GM21381 (cell line): ENCODE results near the gene NPAT.
"Not testable (repeated sequence)": the region's sequence is repeated elsewhere in the genome, so short reads cannot be mapped to it uniquely, and the experiment has no call there.

Experiments
- ATAC-seq: cut with Tn5 transposase; IDR thresholded peaks from one replicate; pipeline ENCODE4 v1.9.1; 2021; ENCODE audit warnings: mild to moderate bottlenecking, moderate library complexity; ENCODE audit not compliant: unreplicated experiment

The NPAT gene

DNA sequence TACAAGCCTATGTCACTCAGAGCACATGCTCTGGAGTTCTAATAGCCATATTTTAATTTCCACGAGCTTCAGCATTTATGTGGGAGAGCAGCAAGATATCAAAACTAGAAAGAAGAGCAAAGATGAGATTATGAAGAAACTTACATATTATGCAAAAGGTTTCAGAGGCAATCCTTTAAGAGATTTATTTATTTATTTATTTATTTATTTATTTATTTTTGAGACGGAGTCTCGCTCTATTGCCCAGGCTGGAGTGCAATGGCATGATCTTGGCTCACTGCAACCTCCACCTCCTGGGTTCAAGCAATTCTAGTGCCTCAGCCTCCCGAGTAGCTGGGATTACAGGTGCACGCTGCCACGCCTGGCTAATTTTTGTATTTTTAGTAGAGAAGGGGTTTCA lies 59.6 kb downstream of the NPAT start:
- not testable (repeated sequence) for ATAC-seq

- peak; percentile 99 for ATAC-seq
Measured at GRCh38 chr11:108160970-108161566, 61.4 kb downstream of the NPAT start.

GRCh38 chr11:108154591-108154990 lies 67.8 kb downstream of the NPAT start:
- no peak for ATAC-seq

GRCh38 chr11:108148556-108148955 lies 73.9 kb downstream of the NPAT start:
- no peak for ATAC-seq

DNA sequence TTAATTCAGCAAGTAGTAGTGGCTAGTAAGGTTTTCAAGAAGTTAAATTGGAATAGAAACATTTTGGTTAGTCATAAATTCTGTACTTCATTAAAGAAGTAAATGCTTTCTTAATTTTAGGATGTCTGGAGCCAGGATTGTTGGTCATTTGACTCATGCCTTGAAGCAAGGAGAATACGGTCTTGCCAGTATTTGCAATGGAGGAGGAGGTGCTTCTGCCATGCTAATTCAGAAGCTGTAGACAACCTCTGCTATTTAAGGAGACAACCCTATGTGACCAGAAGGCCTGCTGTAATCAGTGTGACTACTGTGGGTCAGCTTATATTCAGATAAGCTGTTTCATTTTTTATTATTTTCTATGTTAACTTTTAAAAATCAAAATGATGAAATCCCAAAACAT lies 75.3 kb downstream of the NPAT start:
- no peak for ATAC-seq

DNA sequence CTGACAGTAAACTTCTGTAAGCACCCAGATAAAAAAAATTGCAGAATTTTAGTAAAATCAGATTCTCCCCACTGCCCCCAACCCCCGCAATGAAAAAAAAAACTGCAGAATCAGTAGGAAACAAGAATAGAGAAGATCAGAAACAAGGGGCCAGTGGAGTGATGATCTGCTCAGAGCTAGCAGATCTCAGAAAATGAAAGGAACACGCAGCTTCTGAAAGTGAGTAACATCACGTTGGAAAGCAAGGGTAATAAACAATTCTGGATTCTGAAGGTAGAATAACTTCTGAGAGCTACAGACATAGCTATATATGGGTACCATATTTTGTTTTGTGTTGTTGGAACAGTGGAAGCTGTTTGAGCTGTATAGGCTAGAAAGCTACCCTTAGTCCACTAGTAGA lies 77.8 kb downstream of the NPAT start:
- ATAC-seq: no peak

DNA sequence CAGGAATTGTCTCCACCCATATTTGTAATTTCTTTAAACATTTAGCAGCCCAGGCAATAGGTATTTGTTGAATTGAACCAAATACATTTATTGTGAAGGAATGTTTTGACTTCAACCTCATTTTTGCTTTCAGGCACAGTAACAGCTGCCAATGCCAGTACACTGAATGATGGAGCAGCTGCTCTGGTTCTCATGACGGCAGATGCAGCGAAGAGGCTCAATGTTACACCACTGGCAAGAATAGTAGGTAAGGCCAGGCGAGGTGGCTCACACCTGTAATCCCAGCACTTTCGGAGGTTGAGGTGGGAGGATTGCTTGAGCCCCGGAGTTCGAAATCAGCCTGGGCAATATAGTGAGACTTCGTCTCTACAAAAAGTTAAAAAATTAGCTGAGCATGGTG lies 80.1 kb downstream of the NPAT start:
- no peak for ATAC-seq

GRCh38 chr11:108137212-108137611 lies 85.2 kb downstream of the NPAT start:
- ATAC-seq: no peak

DNA sequence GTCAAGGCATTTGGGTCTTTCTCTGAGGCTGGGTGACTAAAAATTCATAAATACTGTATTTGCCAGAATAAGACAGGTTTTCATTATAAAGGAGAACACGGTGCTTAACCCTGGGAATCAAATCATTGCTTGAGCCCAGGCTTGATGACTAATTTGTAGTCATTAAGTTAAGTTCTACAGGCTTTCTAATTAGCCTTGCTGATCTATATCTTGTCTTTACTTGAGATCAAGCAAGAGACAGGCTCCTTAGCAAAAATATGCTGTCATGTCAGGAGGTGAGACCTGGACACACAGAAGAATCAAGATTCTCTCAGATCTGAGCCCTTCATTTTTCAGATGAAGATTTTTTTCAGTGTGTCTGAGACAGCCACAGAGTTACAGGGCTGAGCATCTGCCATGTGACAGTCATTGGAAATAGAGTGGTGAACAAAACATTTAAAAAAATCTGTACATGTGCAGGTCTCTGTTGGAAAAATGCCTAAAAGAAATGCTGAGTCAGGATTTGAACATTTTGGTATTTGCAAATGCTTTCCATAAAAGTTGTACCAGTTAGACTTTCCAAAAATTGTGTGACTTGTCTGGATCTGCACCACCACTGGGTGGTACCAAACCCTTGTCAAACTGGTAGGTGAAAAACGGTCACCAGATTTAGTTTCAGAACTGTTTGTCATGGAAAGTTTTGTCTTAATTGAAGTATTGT lies 86.4 kb downstream of the NPAT start:
- ATAC-seq: no peak

GRCh38 chr11:108132993-108133538 lies 89.4 kb downstream of the NPAT start:
- ATAC-seq: not testable (repeated sequence)

- ATAC-seq: no peak
Measured at GRCh38 chr11:108131993-108132392, 90.4 kb downstream of the NPAT start.

DNA sequence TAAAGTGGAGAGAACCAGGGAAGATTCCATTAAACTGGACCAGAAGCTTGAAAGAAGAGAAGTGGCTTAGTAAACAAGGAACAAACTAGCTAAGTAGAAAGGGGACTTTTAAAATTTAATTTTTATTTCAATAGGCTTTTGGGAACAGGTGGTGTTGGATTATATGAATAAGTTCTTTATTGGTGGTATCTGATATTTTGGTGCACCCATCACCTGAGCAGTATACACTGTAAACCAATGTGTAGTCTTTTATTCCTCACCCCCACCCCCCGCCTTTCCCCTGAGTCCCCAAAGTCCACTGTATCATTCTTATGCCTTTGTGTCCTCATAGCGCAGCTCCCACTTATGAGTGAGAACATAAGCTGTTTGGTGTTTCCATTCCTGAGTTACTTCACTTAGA lies 93.7 kb downstream of the NPAT start:
- no peak for ATAC-seq

GRCh38 chr11:108125096-108125495 lies 97.3 kb downstream of the NPAT start:
- ATAC-seq: no peak

DNA sequence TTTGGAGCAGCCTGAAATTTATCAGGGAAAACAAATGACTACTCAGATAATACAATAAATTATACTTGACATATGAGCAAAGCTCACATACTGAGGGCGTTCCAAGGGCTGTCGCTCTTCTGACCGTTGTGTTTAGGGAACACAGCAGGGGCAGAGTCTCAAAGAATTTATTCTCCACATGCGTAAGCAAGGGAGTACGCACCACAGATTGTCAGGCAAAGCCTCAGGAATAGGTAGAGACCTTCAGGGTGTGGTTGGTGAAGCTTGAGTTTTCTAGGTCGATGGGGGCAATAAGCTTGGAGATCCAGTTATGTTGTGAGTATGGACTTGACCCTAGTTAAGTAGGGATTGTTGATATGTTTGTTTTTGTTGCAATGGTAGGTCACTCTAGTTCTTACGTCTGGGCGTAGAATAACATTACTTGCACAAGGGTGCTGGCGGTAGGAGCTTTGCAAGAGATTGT lies 100.2 kb downstream of the NPAT start:
- no peak for ATAC-seq

DNA sequence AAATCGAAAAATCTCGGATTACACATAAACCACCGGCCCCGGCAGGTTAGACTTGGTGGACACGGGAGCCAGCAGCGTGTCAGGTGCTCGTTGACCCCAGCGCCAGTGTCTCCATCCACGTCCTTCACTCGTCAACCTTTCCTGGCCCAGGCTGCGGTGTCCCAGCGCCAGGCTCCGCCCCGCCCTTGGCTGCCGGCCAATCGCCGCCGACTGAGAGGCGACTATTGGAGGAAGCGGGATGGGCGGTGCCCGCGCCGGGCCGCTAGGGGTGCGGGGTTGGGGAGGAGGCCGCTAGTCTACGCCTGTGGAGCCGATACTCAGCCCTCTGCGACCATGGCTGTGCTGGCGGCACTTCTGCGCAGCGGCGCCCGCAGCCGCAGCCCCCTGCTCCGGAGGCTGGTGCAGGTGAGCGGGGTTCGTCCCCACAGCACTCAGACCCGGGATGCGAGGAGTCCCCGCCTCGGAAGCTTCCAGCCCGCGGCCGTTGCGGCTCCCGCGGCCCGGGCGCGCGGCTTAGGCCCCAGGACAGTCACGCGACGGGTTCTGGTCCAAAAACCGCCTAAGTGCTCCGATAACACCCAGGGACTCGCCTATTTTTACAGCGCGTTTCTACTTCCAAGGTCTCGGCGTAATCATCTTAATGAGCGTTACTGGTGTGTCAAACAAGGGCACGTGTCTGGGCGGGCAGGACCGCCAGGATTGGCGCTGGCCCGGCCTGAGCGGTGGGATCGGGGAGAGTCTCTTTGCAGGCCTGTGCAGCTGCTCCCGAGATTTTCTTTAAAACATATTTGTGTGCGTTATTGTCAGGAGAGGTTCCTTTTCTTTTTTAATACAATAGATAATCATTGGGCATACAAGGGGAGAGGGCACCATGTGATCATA lies 100.9 kb downstream of the NPAT start, which contains the start of gene ACAT1:
TSS of gene ACAT1 (plus strand) at position 294 of the 882 bp plus-strand sequence. CDS start at position 334, 40 bp downstream.
- peak; percentile 96 for ATAC-seq

DNA sequence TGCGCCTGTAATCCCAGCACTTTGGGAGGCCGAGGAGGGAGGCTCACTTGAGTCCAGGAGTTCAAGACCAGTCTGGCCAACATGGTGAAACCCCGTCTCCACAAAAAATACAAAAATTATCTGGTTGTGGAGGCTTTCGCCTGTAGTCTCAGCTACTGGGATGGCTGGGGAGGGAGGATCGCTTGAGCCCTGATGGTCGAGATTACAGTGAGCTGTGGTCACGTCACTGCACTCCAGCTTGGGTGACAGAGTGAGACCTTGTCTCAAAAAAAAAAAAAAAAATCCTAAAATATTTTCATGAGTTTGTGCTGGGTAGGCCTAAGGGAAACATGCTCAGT lies 101.5 kb downstream of the NPAT start:
- peak; percentile 8 for ATAC-seq

- no peak for ATAC-seq
Measured at GRCh38 chr11:108117746-108118371, 104.6 kb downstream of the NPAT start.

DNA sequence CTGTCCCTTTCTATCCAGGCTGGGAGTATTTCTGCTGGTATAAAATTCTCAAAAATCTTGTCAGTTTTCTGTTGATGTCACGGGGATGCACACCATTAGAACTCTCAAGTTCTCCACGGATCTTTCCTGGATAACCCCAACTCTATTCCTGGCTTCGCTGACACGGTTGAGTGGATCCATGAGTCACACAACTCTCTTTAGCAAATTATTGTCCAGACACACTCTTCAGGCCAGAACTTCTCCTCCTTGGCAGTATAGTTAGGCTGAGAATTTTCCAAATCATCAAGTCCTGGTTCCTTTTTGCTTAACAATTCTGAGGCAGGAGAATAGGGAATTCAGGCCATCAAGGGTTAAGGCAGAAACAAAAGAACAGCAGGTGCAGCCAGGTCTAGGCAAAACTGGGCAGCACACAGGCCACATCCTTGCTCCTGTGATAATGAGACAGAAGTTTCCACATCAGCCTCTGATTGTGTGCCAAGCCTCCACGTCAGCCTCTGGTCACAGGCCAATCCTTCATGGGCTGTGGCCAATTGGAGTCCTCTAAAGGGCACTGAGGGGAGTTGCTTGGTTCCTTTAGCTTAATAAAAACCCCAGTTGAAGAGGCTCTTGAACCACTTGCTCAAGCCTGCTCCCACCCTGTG lies 106.8 kb downstream of the NPAT start:
- no peak for ATAC-seq

DNA sequence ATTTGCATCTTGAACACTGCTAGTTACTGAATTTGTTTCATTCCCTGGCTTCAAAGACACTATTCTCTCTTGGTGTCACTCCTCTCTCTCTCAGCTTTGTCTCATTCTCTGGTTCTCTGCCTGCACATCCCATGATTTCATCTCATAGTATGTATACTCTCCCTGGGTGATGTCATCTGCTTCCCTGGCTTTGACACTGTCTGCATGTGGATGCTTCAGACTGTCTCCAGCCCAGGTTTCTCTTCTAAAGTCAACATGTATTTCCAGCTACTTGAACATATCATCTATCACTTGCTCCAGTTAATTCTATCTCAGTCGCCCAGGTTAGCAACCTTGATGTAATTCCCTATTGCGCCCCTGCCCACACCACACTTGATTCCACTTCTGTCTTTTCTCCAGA lies 110.4 kb downstream of the NPAT start:
- no peak for ATAC-seq

DNA sequence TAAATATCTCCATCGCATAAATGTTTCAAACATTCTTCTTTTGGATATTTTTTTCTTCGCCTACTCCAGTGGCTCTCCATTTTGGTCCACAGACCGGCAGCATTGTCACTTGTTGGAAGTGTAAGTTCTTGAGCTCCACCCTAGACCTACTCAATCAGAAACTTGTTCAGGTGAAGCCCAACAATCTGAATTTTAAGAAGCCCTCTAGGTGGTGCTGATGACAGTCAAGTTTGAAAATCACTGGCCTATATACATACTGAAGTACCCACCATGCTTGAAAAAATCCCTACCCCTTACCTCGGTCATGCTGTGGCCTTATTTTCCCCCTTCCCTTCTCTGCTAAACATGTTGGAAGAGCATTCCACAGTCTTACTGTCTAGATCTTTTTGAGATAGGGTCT lies 111.3 kb downstream of the NPAT start:
- ATAC-seq: no peak
